Stimulated activated CD8-positive, alpha-beta memory T cell treated with anti-CD3 and anti-CD28 coated beads, Interleukin-2, amount 100 ng/mL, for 48 hours (primary cell): ENCODE data around the gene KCTD16.

Experiments used
- DNase-seq, 2 donors: peaks; one replicate each; pipeline ENCODE4 v3.0.0-alpha.2; 2020; ENCODE audit warnings: low read depth in 2 of 2

Gene KCTD16

GRCh38 chr5:144170276-144171024, at the start of gene KCTD16, which contains the start of gene YIPF5:
Gene KCTD16, plus strand, starts transcription at chr5:144170873.
Gene YIPF5, minus strand, starts transcription at chr5:144170659. Its CDS starts 704 bp downstream, at chr5:144169955.
- peak; percentile 91 to 96 for DNase-seq

GRCh38 chr5:144121577-144121976, 49.1 kb upstream of the KCTD16 start:
- no peak for DNase-seq

- no peak for DNase-seq
Measured at GRCh38 chr5:144122081-144122480, 48.6 kb upstream of the KCTD16 start.

- DNase-seq: no peak
Measured at GRCh38 chr5:144122641-144123040, 48.0 kb upstream of the KCTD16 start.

- no peak for DNase-seq
Measured at GRCh38 chr5:144125163-144125726, 45.4 kb upstream of the KCTD16 start.

GRCh38 chr5:144126707-144127106, 44.0 kb upstream of the KCTD16 start:
- no peak for DNase-seq

- DNase-seq: no peak
Measured at GRCh38 chr5:144128844-144129243, 41.8 kb upstream of the KCTD16 start.

- DNase-seq: no peak
Measured at GRCh38 chr5:144130306-144130705, 40.4 kb upstream of the KCTD16 start.

GRCh38 chr5:144131261-144131660, 39.4 kb upstream of the KCTD16 start:
- no peak for DNase-seq

- DNase-seq: no peak
Measured at GRCh38 chr5:144133050-144133633, 37.5 kb upstream of the KCTD16 start.

GRCh38 chr5:144134194-144134826, 36.4 kb upstream of the KCTD16 start:
- no peak for DNase-seq

- no peak for DNase-seq
Measured at GRCh38 chr5:144135113-144135762, 35.4 kb upstream of the KCTD16 start.

GRCh38 chr5:144139586-144139985, 31.1 kb upstream of the KCTD16 start:
- DNase-seq: no peak

- DNase-seq: no peak
Measured at GRCh38 chr5:144141585-144141984, 29.1 kb upstream of the KCTD16 start.

- no peak for DNase-seq
Measured at GRCh38 chr5:144142139-144142823, 28.4 kb upstream of the KCTD16 start.

GRCh38 chr5:144142824-144143162, 27.9 kb upstream of the KCTD16 start:
- no peak for DNase-seq

- no peak for DNase-seq
Measured at GRCh38 chr5:144143625-144144024, 27.0 kb upstream of the KCTD16 start.

- no peak for DNase-seq
Measured at GRCh38 chr5:144144956-144145751, 25.5 kb upstream of the KCTD16 start.

- DNase-seq: no peak
Measured at GRCh38 chr5:144151026-144151425, 19.6 kb upstream of the KCTD16 start.

GRCh38 chr5:144156767-144157171, 13.9 kb upstream of the KCTD16 start:
- DNase-seq: no peak

- DNase-seq: no peak
Measured at GRCh38 chr5:144162686-144163085, 8.0 kb upstream of the KCTD16 start.
